HepG2 (cell line): ENCODE results near the gene DDRGK1. TPM values are rescaled to one million over a fixed set of nuclear protein-coding genes. Genes with fewer than 3 reads are reported as not detected.

ENCODE experiments used
- ARID5B ChIP-seq: IDR thresholded peaks from 2 replicates; pipeline ENCODE4 v1.4.0; 2020; ENCODE audit warnings: mild to moderate bottlenecking, missing genetic modification reagents
- CEBPG ChIP-seq: IDR thresholded peaks from 2 replicates; pipeline ENCODE4 v1.6.1; 2016
- FOXP1 ChIP-seq, 2 experiments: fragments of 450-650 bp in 1 of 2; IDR thresholded peaks; 2 replicates each; pipeline ENCODE4 v1.6.1; 2017 to 2018; ENCODE audit warnings: antibody characterized with exemption in 1 of 2
- ISL2 ChIP-seq: sonication (generic); formaldehyde crosslinking; IDR thresholded peaks from 2 replicates; pipeline ENCODE4 v1.5.0; 2020; ENCODE audit warnings: missing genetic modification reagents
- KLF16 ChIP-seq, 2 experiments: sonication (generic) in 1 of 2; formaldehyde crosslinking in 1 of 2; IDR thresholded peaks; 2 replicates each; pipeline versions ENCODE4 v1.6.1 to v1.8.0; 2016 to 2023; ENCODE audit warnings: missing genetic modification reagents in 2 of 2, missing compliant biosample characterization in 1 of 2
- MAF1 ChIP-seq: sonication (generic); formaldehyde crosslinking; IDR thresholded peaks from 2 replicates; pipeline ENCODE4 v1.5.0; 2020; ENCODE audit warnings: missing genetic modification reagents, borderline replicate concordance
- PCBP2 ChIP-seq: fragments of 200-400 bp; formaldehyde crosslinking; optimal IDR thresholded peaks from 2 replicates; pipeline ENCODE3; 2018; ENCODE audit warnings: low read length, low read depth; ENCODE audit not compliant: poor library complexity, severe bottlenecking
- WIZ ChIP-seq: sonication (generic); formaldehyde crosslinking; IDR thresholded peaks from 2 replicates; pipeline ENCODE4 v1.5.1; 2020; ENCODE audit warnings: mild to moderate bottlenecking, missing genetic modification reagents
- YEATS4 ChIP-seq: sonication (generic); formaldehyde crosslinking; IDR thresholded peaks from 2 replicates; pipeline ENCODE4 v1.4.0; 2020; ENCODE audit warnings: missing genetic modification reagents, borderline replicate concordance
- ZBTB38 ChIP-seq: sonication (generic); formaldehyde crosslinking; IDR thresholded peaks from 2 replicates; pipeline ENCODE4 v1.5.1; 2020; ENCODE audit warnings: mild to moderate bottlenecking, missing genetic modification reagents
- ZBTB42 ChIP-seq: sonication (generic); formaldehyde crosslinking; IDR thresholded peaks from 2 replicates; pipeline ENCODE4 v1.5.0; 2020; ENCODE audit warnings: mild to moderate bottlenecking, missing genetic modification reagents
- ZBTB7A ChIP-seq: sonication (generic); formaldehyde crosslinking; IDR thresholded peaks from 2 replicates; pipeline ENCODE4 v1.8.0; 2022; ENCODE audit warnings: mild to moderate bottlenecking, missing genetic modification reagents
- ZFP62 ChIP-seq: sonication (generic); formaldehyde crosslinking; IDR thresholded peaks from 2 replicates; pipeline ENCODE4 v1.4.0; 2020; ENCODE audit warnings: missing genetic modification reagents
- ZFP90 ChIP-seq: sonication (generic); formaldehyde crosslinking; IDR thresholded peaks from 2 replicates; pipeline ENCODE4 v1.8.0; 2022; ENCODE audit warnings: missing genetic modification reagents, mild to moderate bottlenecking, inconsistent platforms, borderline replicate concordance
- ZHX1 ChIP-seq: sonication (generic); formaldehyde crosslinking; IDR thresholded peaks from 2 replicates; pipeline ENCODE4 v1.8.1; 2022; ENCODE audit warnings: low read depth, mild to moderate bottlenecking, missing genetic modification reagents
- ZNF225 ChIP-seq: sonication (generic); formaldehyde crosslinking; IDR thresholded peaks from 2 replicates; pipeline ENCODE4 v1.4.0; 2020; ENCODE audit warnings: mild to moderate bottlenecking, missing genetic modification reagents
- ZNF296 ChIP-seq: sonication (generic); formaldehyde crosslinking; conservative IDR thresholded peaks from 2 replicates; pipeline ENCODE4 v1.5.0; 2020; ENCODE audit warnings: mild to moderate bottlenecking, missing genetic modification reagents
- ZNF562 ChIP-seq: sonication (generic); formaldehyde crosslinking; IDR thresholded peaks from 2 replicates; pipeline ENCODE4 v1.8.0; 2022; ENCODE audit warnings: missing genetic modification reagents, borderline replicate concordance
- ZUFSP ChIP-seq: sonication (generic); formaldehyde crosslinking; IDR thresholded peaks from 2 replicates; pipeline ENCODE4 v1.9.0; 2021; ENCODE audit warnings: missing genetic modification reagents, mild to moderate bottlenecking, borderline replicate concordance
- polyA plus RNA-seq, 8 experiments: library from polyadenylated mRNA; depleted of rRNA in 3 of 8; stranded (reverse) in 7 of 8; unstranded in 1 of 8; fragments of >200 nt; fragmentation: Illumina TruSeq in 4 of 8; extraction: Trizol in 4 of 8; gene quantifications; 2 replicates each; pipeline versions ENCODE4 v1.2.1 to v1.2.3, GENCODE V29; 2011 to 2016; ENCODE audit warnings: low read depth in 4 of 8, missing spikeins in 1 of 8, mixed read lengths in 1 of 8; ENCODE audit not compliant: insufficient read depth in 1 of 8
- total RNA-seq, 5 experiments: library from RNA; depleted of rRNA; stranded (reverse); fragments of >200 nt; fragmentation: Illumina TruSeq; extraction: Trizol; gene quantifications; 2 replicates each; pipeline ENCODE4 v1.2.3, GENCODE V29; 2016; ENCODE audit warnings: low read depth in 1 of 5

Gene DDRGK1
- total and polyA plus RNA-seq, 2 of the 13 experiments (the other 11 are each of a cell fraction or from before 2014, with no cell fraction given): 96.7 to 149 TPM

DNA sequence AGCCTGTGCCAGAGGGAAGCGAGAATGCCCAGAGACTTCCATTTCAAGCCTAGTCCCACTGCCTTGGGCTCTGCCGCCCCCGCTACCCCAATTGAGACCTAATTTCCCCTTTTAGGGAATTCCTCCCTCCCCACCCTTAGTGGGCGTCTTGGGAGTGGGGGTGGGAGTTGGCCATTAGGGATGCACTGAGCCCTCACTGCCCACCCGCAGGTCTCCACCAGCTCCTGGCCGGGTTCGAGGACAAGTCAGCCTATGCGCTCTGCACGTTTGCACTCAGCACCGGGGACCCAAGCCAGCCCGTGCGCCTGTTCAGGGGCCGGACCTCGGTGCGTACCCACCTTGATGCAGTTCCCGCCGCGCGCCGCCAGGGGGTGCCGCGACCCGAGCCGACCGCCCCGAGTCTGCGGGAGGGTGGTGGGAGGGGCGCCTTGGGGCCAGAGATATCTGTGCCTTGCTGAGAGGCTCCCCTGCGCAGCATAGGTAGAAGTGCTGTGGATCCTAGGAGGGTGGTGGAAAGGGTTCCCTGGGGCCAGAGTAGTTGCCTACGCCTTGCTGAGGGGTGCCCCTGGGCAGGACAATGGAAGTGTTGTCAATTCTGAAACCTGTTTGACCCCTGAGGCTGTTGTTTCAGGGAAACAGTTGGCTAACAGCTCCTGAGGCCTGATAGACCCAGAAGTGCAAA lies 14.0 kb upstream of the DDRGK1 start (continued):
- TF ChIP-seq CEBPG (CRISPR knock-in tag) (peak; percentile 41; the same call in 1 of the 2 replicates), ZFP62 (CRISPR knock-in tag) (no peak), YEATS4 (peak; percentile 57; the same call in 1 of the 2 replicates), ZNF225 (CRISPR knock-in tag) (peak; percentile 92; the same call in 1 of the 2 replicates), ARID5B (CRISPR knock-in tag) (peak; percentile 82), ZNF562 (CRISPR knock-in tag) (no peak), MAF1 (CRISPR knock-in tag) (0 out of 2 replicates have a peak, but pooled peaks have one; percentile 50), ZBTB38 (peak; percentile 98), ZNF296 (no peak), ZFP90 (CRISPR knock-in tag) (peak; percentile 82), WIZ (CRISPR knock-in tag) (peak; percentile 74; the same call in 1 of the 2 replicates), FOXP1 (IDR thresholded peaks at IDR 0.05) (no peak), FOXP1 (CRISPR knock-in tag; IDR thresholded peaks at IDR 0.05) (peak; percentile 67; the same call in 1 of the 2 replicates), PCBP2 (peak; percentile 41), ISL2 (CRISPR knock-in tag) (peak; percentile 74), KLF16 (CRISPR knock-in tag; IDR thresholded peaks at IDR 0.05) (peak in 1 of 2 experiments; percentile 86; a peak in 1 of 4 replicates), ZUFSP (no peak), ZBTB7A (CRISPR knock-in tag) (peak; percentile 85), ZHX1 (CRISPR knock-in tag) (peak; percentile 52; the same call in 1 of the 2 replicates), ZBTB42 (CRISPR knock-in tag) (no peak; the same call in 1 of the 2 replicates)
